Measurements from ENCODE around the gene BACH1.

The BACH1 gene

GRCh38 chr21:29297483-29298347 is 1.0 kb upstream of the BACH1 start:
- no peak for TF ChIP-seq CTCF (IDR thresholded peaks at IDR 0.05; ENCODE audit: low read depth, low read length)
- H3K4me1 ChIP-seq: no peaks in the 10 kb centered on the region
- no peak for DNase-seq

GRCh38 chr21:29299046-29299915 is 559 bp downstream of the BACH1 start:
- no peak for TF ChIP-seq CTCF (IDR thresholded peaks at IDR 0.05; ENCODE audit: low read depth, low read length)
- DNase-seq: peak; percentile 60
- H3K4me1 ChIP-seq: no peaks in the 10 kb centered on the region
- H3K9me3 ChIP-seq: no peaks in the 10 kb centered on the region
- no peaks in the 10 kb centered on the region for H3K36me3 ChIP-seq
- H3K27me3 ChIP-seq: no peaks in the 10 kb centered on the region
- H3K4me3 ChIP-seq (ENCODE audit: low read depth, low read length): peak overlapping the region; percentile 95

More at GRCh38 chr21:29297483-29298347, 1.0 kb upstream of the BACH1 start:
- Histone ChIP-seq H3K4me3 (ENCODE audit: low read depth, low read length) (peak overlapping the region; percentile 54), H3K9me3 (no peaks in the 10 kb centered on the region), H3K27me3 (no peaks in the 10 kb centered on the region), H3K36me3 (no peaks in the 10 kb centered on the region)

- H3K4me1 ChIP-seq: no peaks in the 10 kb centered on the region
Observed at GRCh38 chr21:29299916-29300806, 1.4 kb downstream of the BACH1 start.

GRCh38 chr21:29300807-29301138 is 2.1 kb downstream of the BACH1 start:
- H3K27me3 ChIP-seq: no peaks in the 10 kb centered on the region
- H3K4me1 ChIP-seq: no peaks in the 10 kb centered on the region
- H3K4me3 ChIP-seq (ENCODE audit: low read depth, low read length): no peak overlapping the region

More at GRCh38 chr21:29299916-29300806, 1.4 kb downstream of the BACH1 start:
- DNase-seq: peak; percentile 9
- TF ChIP-seq CTCF (IDR thresholded peaks at IDR 0.05; ENCODE audit: low read depth, low read length): no peak
- Histone ChIP-seq H3K9me3 (no peaks in the 10 kb centered on the region), H3K36me3 (no peaks in the 10 kb centered on the region), H3K27me3 (no peaks in the 10 kb centered on the region), H3K4me3 (ENCODE audit: low read depth, low read length) (peak overlapping the region; percentile 95)

GRCh38 chr21:29301691-29302090 is 3.0 kb downstream of the BACH1 start:
- Histone ChIP-seq H3K27me3 (no peaks in the 10 kb centered on the region), H3K36me3 (no peaks in the 10 kb centered on the region), H3K4me3 (ENCODE audit: low read depth, low read length) (no peak overlapping the region), H3K9me3 (no peaks in the 10 kb centered on the region), H3K4me1 (no peaks in the 10 kb centered on the region)
- no peak for DNase-seq
- no peak for TF ChIP-seq CTCF (IDR thresholded peaks at IDR 0.05; ENCODE audit: low read depth, low read length)

More at GRCh38 chr21:29300807-29301138, 2.1 kb downstream of the BACH1 start:
- TF ChIP-seq CTCF (IDR thresholded peaks at IDR 0.05; ENCODE audit: low read depth, low read length): no peak
- no peaks in the 10 kb centered on the region for H3K9me3 ChIP-seq
- no peaks in the 10 kb centered on the region for H3K36me3 ChIP-seq
- DNase-seq: no peak

Data from BE2C (cell line).